GM19324 (cell line): ENCODE data around the gene LMX1B.

Source experiments
- ATAC-seq: cut with Tn5 transposase; IDR thresholded peaks from one replicate; pipeline ENCODE4 v1.9.1; 2021; ENCODE audit warnings: mild to moderate bottlenecking, moderate library complexity; ENCODE audit not compliant: unreplicated experiment, low FRiP score

The LMX1B gene

GRCh38 chr9:126692759-126693427, 79.2 kb downstream of the LMX1B start:
- no peak for ATAC-seq

GRCh38 chr9:126693428-126693944, 79.8 kb downstream of the LMX1B start:
- no peak for ATAC-seq

DNA sequence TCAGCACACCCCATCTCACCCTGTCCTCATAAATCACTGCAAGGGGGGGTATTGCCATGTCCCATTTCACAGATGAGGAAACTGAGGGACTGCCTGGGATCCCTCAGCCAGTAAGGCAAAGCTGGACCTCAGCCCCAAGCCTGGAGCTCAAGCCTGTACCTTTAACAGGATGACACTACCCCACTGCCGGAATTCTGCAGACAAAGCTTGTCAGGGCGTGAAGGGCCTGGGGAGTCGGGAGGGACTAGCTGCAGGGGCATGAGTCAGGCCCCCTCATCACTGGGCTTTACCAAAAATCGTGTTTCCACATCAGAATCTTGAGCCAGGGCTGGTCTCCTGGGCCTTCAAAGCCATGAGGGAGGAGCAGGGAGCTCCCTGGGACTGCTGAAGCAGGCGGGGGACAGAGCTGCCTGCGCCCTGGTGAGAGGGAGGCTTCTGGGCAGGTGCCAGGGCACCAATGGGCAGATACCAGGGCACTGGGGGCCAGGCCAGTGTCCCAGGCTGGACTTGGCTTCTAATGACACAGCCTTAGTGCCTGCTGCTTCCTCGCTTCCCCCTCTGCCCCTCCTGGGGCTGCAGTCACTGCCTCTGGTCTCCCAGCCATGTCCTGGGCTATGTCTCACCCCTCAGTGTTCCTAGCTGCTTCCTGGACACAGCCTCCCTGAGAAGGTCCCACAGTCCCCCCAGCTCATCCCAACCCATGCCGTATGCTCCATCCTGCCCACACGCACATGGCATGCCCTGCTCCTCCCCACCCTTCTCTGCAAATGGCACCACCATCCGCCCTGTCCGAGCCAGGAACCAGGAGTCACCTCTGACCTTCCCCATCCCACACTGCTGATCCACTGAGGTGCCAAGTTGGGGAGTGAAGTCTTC, 80.7 kb downstream of the LMX1B start:
- no peak for ATAC-seq

- ATAC-seq = no peak
Observed at GRCh38 chr9:126695186-126695585, 81.5 kb downstream of the LMX1B start.

DNA sequence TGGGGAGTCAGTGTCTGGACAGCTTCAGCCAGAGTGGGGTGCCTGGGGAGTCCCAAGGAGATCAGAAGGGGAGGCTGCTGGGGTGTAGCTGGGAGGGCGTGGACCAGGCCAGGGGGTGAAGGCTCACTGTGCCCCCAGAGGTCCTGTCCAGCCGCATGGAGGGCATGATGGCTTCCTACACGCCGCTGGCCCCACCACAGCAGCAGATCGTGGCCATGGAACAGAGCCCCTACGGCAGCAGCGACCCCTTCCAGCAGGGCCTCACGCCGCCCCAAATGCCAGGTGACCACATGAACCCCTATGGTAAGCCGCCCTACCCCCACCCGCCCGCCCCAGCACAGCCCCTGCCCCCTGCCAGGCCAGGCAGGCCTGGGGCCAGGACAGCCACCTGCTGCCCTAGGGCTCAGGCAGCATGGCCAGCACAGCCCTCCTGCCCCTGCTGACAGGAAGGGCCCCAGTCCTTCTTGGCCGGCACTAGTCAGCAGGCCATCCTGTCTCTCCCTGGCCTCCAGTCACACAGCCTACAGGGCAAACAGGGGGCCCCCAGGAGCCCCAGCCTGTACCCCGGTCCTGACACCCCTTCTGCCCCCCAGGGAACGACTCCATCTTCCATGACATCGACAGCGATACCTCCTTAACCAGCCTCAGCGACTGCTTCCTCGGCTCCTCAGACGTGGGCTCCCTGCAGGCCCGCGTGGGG, 82.1 kb downstream of the LMX1B start:
- ATAC-seq = no peak

- ATAC-seq = no peak
Observed at GRCh38 chr9:126696401-126697145, 82.8 kb downstream of the LMX1B start.

DNA sequence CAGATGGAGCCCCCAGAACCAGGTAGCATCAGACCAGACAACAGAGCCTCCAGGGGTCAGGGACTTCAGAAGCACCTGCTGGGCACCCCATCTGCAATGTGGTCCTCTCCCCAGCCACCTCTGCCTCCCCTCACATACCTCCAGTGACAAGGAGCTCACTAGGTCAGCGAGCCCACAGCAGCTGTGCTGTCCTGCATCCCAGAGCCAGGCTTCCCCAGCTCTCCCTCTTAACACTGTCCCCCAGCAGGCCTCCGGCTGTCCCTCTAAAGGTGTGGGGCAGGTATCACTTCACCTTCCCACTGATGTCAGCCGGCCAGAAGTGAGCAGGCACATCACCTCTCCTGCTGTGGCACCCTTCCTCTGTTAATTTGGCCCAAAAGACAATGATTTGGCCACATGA, 83.6 kb downstream of the LMX1B start:
- ATAC-seq = no peak

DNA sequence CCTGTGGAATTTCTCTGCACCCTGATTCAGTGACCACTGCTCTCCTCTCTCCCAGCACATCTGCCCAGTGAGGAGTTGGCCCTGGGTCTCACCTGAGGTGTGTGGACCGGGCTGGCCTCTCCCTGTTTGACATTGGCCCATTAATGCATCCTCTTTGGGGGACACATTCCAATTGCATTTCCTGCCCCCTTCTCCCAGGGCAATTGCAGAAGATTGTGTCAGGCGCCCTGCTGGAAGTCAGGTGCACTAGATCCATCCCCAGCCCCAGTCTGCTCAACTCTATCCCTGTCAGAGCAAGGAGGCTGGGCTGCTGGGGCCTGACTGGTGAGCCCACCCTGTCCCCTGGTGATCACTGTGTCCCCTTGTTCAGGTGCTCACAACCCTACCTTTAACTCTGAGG, 84.5 kb downstream of the LMX1B start:
- no peak for ATAC-seq

GRCh38 chr9:126698756-126699155, 85.0 kb downstream of the LMX1B start:
- no peak for ATAC-seq

GRCh38 chr9:126699401-126699881, 85.7 kb downstream of the LMX1B start:
- no peak for ATAC-seq

- no peak for ATAC-seq
Observed at GRCh38 chr9:126700296-126700695, 86.6 kb downstream of the LMX1B start.

GRCh38 chr9:126700903-126701812, 87.4 kb downstream of the LMX1B start:
- no peak for ATAC-seq

DNA sequence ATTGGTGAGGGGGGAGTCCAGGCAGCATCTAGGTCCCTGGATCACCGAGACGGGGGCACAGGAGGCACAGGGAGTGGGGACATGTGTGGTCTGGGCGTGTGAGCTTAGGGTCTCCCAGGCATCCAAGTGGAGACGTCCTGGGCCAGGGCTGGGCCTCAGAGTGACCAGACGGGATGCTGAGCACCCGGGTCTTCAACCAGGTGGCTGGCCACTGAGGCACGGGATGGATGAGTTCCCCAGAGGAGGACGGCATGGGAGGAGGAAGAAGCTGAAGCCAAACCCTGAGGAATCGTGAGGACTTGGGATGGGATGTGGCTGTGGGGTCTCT, 88.0 kb downstream of the LMX1B start:
- ATAC-seq = no peak

GRCh38 chr9:126702151-126703001, 88.6 kb downstream of the LMX1B start:
- no peak for ATAC-seq

- no peak for ATAC-seq
Observed at GRCh38 chr9:126703002-126703865, 89.5 kb downstream of the LMX1B start.

- ATAC-seq = no peak
Observed at GRCh38 chr9:126703866-126704156, 90.1 kb downstream of the LMX1B start.

DNA sequence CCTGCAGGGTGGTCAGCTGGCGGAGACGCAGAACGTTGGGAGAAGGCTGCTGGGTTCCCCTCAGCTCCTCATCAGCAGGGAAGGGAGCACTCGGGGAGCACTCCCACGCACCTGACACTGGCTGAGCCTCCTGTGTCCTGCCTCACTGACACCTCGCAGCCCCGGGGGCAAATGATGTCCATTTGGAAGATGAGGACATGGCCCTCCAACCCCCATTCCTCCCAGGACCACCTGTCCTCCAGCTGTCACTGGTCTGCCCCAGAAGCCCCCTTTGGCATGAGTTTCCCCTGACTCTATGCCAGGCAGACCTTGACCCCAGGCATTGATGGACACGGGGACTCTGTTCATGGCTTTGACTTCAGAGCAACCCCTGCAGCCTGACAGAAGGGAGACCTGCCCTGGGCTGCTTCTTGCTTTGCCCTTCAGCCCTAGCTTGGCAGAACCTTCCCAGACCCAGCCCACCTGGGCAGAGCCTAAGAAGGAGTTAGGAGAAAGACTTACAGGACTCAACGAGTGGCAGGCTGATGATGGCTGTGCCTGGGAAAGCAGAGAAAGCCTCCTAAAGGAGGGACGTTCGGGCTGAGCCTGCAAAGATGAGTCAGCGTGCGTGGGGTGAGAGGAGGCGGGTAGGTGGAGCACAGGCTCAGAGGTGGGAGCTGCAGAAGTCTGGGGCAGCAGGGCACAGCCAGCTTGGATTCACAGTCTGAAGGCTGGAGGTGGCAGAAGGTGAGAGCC, 90.6 kb downstream of the LMX1B start:
- ATAC-seq = no peak
